Skeletal muscle satellite cell (primary cell): ENCODE measurements around the gene OLA1. TPM values are rescaled to one million over a fixed set of nuclear protein-coding genes. Genes with fewer than 3 reads are reported as not detected.

Source experiments
- H3K27me3 ChIP-seq: 2 replicates; pipeline ENCODE4 v1.7.0; 2013; ENCODE audit warnings: low read length; ENCODE audit not compliant: control insufficient read depth, insufficient read depth
- H3K36me3 ChIP-seq: 2 replicates; pipeline ENCODE4 v1.7.0; 2013; ENCODE audit warnings: mild to moderate bottlenecking, control low read depth, low read length; ENCODE audit not compliant: insufficient read depth
- H3K4me1 ChIP-seq: 2 replicates; pipeline ENCODE4 v1.7.0; 2013; ENCODE audit warnings: low read length; ENCODE audit not compliant: control insufficient read depth, insufficient read depth
- H3K4me2 ChIP-seq: 2 replicates; pipeline ENCODE4 v1.7.0; 2013; ENCODE audit warnings: mild to moderate bottlenecking, low read length
- H3K4me3 ChIP-seq: 2 replicates; pipeline ENCODE4 v1.7.0; 2013; ENCODE audit warnings: low read length
- H3K9ac ChIP-seq: 2 replicates; pipeline ENCODE4 v1.7.0; 2013; ENCODE audit warnings: mild to moderate bottlenecking, low read depth, low read length, moderate library complexity
- H3K9me3 ChIP-seq: replicated peaks from 2 replicates; pipeline ENCODE4 v1.7.0; 2013; ENCODE audit warnings: mild to moderate bottlenecking, control low read depth, low read length
- small RNA-seq: library from RNA; depleted of rRNA; stranded (forward); fragments of <200 nt; gene quantifications from one replicate; pipeline ENCODE3, GENCODE V24; 2012

Gene OLA1

GRCh38 chr2:174031226-174031625, 217.1 kb downstream of the OLA1 start:
- H3K4me1 ChIP-seq: peaks cover 16% of the 10 kb centered on the region
- H3K4me3 ChIP-seq: no peak overlapping the region
- H3K9ac ChIP-seq: no peak overlapping the region

GRCh38 chr2:174028935-174029334, 219.4 kb downstream of the OLA1 start:
- Histone ChIP-seq H3K36me3 (no peaks in the 10 kb centered on the region), H3K4me3 (no peak overlapping the region), H3K27me3 (no peaks in the 10 kb centered on the region), H3K9me3 (no peaks in the 10 kb centered on the region), H3K9ac (no peak overlapping the region), H3K4me2 (no peak overlapping the region), H3K4me1 (peaks cover 19% of the 10 kb centered on the region)

More at GRCh38 chr2:174031226-174031625, 217.1 kb downstream of the OLA1 start:
- Histone ChIP-seq H3K4me2 (no peak overlapping the region), H3K9me3 (no peaks in the 10 kb centered on the region), H3K27me3 (no peaks in the 10 kb centered on the region), H3K36me3 (no peaks in the 10 kb centered on the region)

GRCh38 chr2:174027956-174028355, 220.4 kb downstream of the OLA1 start:
- Histone ChIP-seq H3K27me3 (no peaks in the 10 kb centered on the region), H3K4me3 (no peak overlapping the region), H3K4me1 (peaks cover 25% of the 10 kb centered on the region), H3K9me3 (no peaks in the 10 kb centered on the region), H3K4me2 (no peak overlapping the region), H3K9ac (no peak overlapping the region), H3K36me3 (no peaks in the 10 kb centered on the region)

DNA sequence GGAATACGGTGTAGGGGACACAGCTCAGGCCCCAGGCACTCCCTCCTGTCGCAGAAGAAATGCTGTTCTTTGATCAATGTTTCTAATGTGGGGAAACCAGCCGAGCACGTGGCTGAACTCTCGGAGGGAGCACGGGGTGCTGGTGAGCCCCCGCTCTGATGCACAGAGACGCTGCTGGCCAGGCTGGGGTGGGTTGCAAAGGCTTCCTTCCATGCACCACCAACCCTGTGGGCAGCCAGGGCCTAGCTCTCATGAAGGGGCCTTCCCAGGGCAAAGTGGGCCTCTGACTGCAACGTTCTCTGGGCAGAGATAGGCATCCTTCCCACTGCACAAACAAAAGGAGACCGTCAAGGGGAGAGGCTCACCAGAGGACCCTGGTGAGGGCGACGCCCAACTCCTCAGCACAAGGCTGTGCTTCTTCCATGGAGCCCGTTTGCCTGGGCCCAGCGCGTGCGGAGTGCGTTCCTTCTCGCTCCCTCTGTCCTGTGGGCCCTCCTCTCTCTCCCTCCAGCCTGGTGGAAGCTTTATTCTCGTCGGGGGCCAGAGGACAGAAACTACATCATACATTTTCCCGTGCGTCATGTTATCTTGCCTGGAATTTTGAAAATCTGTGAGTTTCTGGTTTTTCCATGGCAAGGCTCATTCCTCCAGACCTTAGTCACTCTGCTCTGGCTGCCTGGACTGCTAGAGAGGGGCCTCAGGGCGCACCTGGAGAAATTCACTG, 222.0 kb downstream of the OLA1 start:
- H3K9ac ChIP-seq: peak overlapping the region; percentile 33
- peaks cover 25% of the 10 kb centered on the region for H3K4me1 ChIP-seq
- H3K4me3 ChIP-seq: no peak overlapping the region
- H3K36me3 ChIP-seq: no peaks in the 10 kb centered on the region
- H3K4me2 ChIP-seq: no peak overlapping the region
- no peaks in the 10 kb centered on the region for H3K9me3 ChIP-seq
- no peaks in the 10 kb centered on the region for H3K27me3 ChIP-seq

DNA sequence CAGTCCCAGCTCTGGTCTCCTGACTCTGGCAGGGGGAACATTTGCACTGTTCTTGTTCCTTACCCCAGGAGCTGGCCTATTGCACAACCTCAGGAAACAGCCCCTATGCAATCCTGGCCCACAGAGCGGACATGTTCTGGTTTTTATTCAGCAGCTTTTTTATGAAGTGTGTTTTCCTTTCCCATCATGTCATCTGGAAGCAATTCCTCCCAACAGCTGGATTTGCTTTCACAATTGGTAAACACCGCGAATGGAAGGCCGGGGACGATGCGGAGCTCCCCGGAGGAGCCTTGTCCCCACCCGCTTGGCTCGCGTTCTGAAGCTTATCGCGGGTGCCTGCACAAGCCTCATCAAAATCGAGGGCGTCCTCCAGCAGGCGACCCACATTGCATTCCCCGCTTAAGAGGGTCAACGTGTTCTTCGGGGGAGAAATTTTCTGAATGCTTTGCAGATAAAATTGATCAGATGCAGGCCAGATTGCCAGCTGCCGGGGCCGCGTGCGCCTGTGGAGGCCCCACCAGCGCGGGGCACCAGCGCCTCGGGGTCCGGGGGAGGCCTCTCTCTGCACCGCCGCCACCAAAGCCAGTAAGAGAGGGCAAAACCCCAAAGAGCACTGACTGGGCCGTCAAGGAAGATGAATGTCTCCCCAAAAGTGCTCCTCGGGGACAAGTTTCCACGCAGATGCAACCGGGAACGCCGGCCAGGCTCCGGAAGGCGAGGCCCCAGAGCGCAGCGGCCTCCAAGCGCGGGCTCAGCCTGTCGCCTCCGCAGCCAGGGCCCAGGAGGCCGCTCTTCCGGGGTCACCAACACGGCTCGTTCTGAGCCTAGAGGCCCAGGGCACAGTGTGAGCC, 222.8 kb downstream of the OLA1 start:
- Histone ChIP-seq H3K9me3 (no peaks in the 10 kb centered on the region), H3K27me3 (no peaks in the 10 kb centered on the region), H3K4me2 (peak overlapping the region; percentile 64), H3K36me3 (no peaks in the 10 kb centered on the region), H3K4me3 (peak overlapping the region; percentile 44), H3K9ac (peak overlapping the region; percentile 33), H3K4me1 (peaks cover 25% of the 10 kb centered on the region)

DNA sequence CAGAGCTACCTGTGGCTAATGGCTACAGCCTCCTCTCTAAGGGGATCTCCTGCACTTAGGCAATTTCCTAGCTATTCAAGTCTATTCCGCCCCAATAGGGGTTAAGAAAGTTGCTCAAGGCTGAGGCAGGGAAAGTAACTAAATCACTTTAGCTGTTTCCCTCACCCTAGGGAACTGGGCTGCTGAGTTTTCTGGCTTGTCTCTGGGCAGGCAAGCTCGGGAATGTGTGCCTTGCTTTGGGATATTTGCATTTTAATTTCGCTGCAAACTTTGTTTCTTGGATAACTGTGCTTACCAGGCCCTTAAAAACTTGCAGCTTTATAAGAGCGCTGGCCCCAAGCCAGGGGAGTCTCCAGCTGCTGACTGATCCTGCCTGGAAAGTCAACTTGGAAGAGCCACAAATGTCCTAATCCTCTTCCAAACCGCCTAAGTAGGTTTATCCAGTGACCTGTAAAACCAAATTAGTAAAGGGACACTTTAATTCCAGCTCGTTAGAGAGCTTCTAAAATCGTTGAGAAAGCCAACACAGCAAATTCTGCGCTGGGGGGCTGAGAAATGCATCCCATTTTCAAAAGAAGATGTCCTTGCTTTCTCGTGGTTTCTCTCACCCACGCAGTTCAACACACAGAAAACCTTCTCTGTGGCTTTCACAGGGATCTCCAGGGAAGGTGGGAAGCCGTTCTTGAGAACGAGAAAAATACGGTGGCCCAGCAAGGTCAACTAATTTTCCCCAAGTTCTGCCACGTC, 223.6 kb downstream of the OLA1 start:
- peak overlapping the region; percentile 33 for H3K9ac ChIP-seq
- H3K4me1 ChIP-seq: peaks cover 25% of the 10 kb centered on the region
- peak overlapping the region; percentile 64 for H3K4me2 ChIP-seq
- H3K27me3 ChIP-seq: no peaks in the 10 kb centered on the region
- H3K9me3 ChIP-seq: no peaks in the 10 kb centered on the region
- peak overlapping the region; percentile 44 for H3K4me3 ChIP-seq
- no peaks in the 10 kb centered on the region for H3K36me3 ChIP-seq

DNA sequence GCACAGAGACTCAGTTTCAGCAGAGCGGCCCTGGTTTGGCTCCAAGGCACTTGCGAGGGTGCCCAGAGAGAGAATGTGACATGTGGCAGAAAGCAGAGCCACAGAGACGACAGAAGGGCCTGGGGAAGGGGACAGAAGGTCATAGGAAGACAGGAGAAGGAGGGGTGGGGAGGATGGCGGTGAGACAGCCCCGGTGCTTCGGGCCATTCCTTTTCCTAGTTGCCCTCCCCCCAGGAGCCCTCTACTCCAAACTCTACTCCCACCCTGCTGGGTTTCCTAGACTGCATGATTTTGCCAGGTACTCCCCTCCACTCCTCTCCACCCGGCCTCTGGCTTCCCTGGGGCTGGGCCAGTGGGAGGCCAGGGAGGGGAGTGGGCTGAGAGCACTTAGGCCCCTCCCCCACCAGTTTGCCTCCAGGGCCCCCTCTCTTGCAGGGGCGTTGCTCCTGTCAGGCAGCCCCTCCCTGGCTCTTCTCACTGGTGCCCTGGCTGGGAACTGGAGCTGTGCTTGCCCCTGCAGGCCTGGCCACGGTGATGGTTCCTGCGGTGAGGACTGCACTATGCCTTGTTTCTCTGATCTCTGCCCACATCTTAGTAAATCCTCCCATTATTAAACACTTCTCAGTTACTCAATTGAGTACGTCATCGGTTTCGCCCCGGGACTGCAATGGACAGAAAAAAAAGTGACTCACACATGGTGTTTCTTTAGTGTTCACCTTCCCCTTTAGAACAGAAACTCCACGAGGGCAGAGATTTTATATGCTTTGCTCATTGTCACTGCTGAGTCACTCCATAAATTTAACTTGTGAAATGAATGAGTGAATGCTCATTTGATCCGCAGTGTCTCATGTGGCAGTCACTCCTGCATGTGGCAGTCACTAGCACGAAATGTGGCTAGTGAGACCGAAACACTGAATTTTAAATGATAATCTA, 224.5 kb downstream of the OLA1 start:
- H3K4me1 ChIP-seq: peaks cover 25% of the 10 kb centered on the region
- no peak overlapping the region for H3K9ac ChIP-seq
- H3K36me3 ChIP-seq: no peaks in the 10 kb centered on the region
- H3K4me3 ChIP-seq: no peak overlapping the region
- peak overlapping the region; percentile 64 for H3K4me2 ChIP-seq
- H3K9me3 ChIP-seq: no peaks in the 10 kb centered on the region
- no peaks in the 10 kb centered on the region for H3K27me3 ChIP-seq

Small RNA genes lying within 50 kb of the gene (small RNA-seq; reads per million reads assigned to genes)
- not detected for gene RF00019
